Amniotic stem cell (primary cell): Measurements from ENCODE around the gene DDX39B.
"Not testable (repeated sequence)": the region's sequence is repeated elsewhere in the genome, so short reads cannot be mapped to it uniquely, and the experiment has no call there.

Source experiments
- DNase-seq: peaks from one replicate; lab custom pipeline; 2025; lab: John Stamatoyannopoulos, UW

Gene DDX39B

GRCh38 chr6:31528821-31529328 is 12.9 kb downstream of the DDX39B start, which contains the start of gene MCCD1:
TSS of gene MCCD1 (plus strand) at chr6:31528962. CDS start at chr6:31529015, 53 bp downstream.
- DNase-seq = no peak

- no peak for DNase-seq
These were observed 13.5 kb downstream of the DDX39B start for GRCh38 chr6:31528307-31528777.

- peak; percentile 11 for DNase-seq
These were observed 15.7 kb downstream of the DDX39B start for GRCh38 chr6:31525932-31526591.

GRCh38 chr6:31525553-31525931 is 16.3 kb downstream of the DDX39B start:
- DNase-seq = no peak

- no peak for DNase-seq
These were observed 20.0 kb downstream of the DDX39B start for GRCh38 chr6:31521835-31522234.

- no peak for DNase-seq
These were observed 28.2 kb downstream of the DDX39B start for GRCh38 chr6:31513456-31514165.

- DNase-seq = no peak
These were observed 31.8 kb downstream of the DDX39B start for GRCh38 chr6:31510007-31510406.

- not testable (repeated sequence) for DNase-seq
These were observed 32.8 kb downstream of the DDX39B start for GRCh38 chr6:31509036-31509435.

GRCh38 chr6:31502586-31502985 is 39.2 kb downstream of the DDX39B start:
- no peak for DNase-seq

GRCh38 chr6:31499648-31500047 is 42.2 kb downstream of the DDX39B start:
- not testable (repeated sequence) for DNase-seq

- no peak for DNase-seq
These were observed 43.1 kb downstream of the DDX39B start for GRCh38 chr6:31498748-31499147.

GRCh38 chr6:31497531-31498476 is 44.0 kb downstream of the DDX39B start, which contains the start of gene MICB:
TSS of gene MICB (plus strand) at chr6:31498145. CDS start at chr6:31498194, 49 bp downstream.
- peak; percentile 77 for DNase-seq

- not testable (repeated sequence) for DNase-seq
These were observed 45.0 kb downstream of the DDX39B start for GRCh38 chr6:31496826-31497225.

GRCh38 chr6:31495580-31495979 is 46.2 kb downstream of the DDX39B start:
- DNase-seq = no peak

GRCh38 chr6:31493875-31494694 is 47.7 kb downstream of the DDX39B start:
- DNase-seq = peak; percentile 42

GRCh38 chr6:31493550-31493874 is 48.3 kb downstream of the DDX39B start:
- not testable (repeated sequence) for DNase-seq

- DNase-seq = no peak
These were observed 51.5 kb downstream of the DDX39B start for GRCh38 chr6:31490115-31490873.

GRCh38 chr6:31489086-31489485 is 52.7 kb downstream of the DDX39B start:
- no peak for DNase-seq

- not testable (repeated sequence) for DNase-seq
These were observed 54.1 kb downstream of the DDX39B start for GRCh38 chr6:31487674-31488073.

GRCh38 chr6:31486065-31486837 is 55.6 kb downstream of the DDX39B start:
- DNase-seq = not testable (repeated sequence)
